ENCODE results near the gene A4GALT.
"Not testable (repeated sequence)": the region's sequence is repeated elsewhere in the genome, so short reads cannot be mapped to it uniquely, and the experiment has no call there.

The A4GALT gene

GRCh38 chr22:42740320-42740719 lies 19.6 kb upstream of the A4GALT start:
- DNase-seq: not testable (repeated sequence)

- no peak for DNase-seq
Observed at GRCh38 chr22:42734406-42734805, 13.7 kb upstream of the A4GALT start.

- DNase-seq: not testable (repeated sequence)
Observed at GRCh38 chr22:42733394-42733793, 12.7 kb upstream of the A4GALT start.

- DNase-seq: no peak
Observed at GRCh38 chr22:42732081-42732480, 11.4 kb upstream of the A4GALT start.

GRCh38 chr22:42726811-42727210 lies 6.1 kb upstream of the A4GALT start:
- no peak for DNase-seq

GRCh38 chr22:42725606-42726355 lies 5.1 kb upstream of the A4GALT start:
- DNase-seq: no peak

- DNase-seq: no peak
Observed at GRCh38 chr22:42724062-42724461, 3.4 kb upstream of the A4GALT start.

- DNase-seq: no peak
Observed at GRCh38 chr22:42721045-42721434, 370 bp upstream of the A4GALT start.

DNA sequence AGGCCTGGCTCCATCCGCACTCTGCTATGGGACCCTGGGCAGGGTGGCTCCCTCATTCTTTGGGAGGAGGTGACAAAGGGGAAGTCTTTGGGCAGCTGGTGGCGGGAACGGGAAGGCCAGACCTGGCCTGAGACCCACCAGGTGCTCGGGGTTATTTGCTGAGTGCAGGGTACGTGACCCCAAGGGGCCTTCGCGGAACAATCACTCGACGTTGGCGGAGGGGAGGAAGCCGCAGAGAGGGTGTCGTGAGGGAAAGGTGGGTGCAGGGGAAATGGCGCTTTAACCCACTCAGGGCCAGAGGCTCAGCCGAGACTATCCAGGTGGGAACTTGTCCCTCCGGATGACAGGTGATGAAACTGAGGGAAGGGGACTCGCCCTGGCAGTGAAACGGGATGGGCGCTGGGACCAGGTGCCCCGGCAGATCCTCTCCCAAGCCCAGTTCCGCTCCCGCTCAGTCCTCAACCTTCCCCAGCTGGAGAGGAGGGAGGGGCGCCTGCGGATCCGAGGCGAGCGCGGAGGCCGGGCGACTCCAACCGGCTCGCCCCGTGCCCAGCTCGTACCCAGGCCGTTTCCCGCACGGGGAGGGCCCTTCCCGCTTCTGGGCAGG lies 911 bp downstream of the A4GALT start:
- DNase-seq: peak; percentile 64

DNA sequence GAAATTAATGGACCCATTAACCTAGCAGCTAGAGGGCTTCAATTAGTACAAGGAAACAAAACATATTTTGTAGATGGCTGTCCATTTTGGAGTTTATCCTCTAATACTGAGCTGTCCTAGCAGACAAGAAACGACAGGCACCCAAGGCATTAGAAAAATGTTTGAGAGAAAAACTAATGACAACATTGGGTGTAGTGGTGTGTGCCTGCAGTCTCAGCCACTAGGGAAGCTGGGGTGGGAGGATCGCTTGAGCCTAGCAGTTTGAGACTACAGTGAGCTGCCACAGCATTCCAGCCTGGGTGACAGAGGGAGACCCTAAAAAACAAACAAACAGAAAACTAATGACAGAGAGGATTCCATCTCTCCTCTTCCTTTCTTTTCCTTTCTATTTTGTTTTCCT lies 1.5 kb downstream of the A4GALT start:
- peak; percentile 15 for DNase-seq

DNA sequence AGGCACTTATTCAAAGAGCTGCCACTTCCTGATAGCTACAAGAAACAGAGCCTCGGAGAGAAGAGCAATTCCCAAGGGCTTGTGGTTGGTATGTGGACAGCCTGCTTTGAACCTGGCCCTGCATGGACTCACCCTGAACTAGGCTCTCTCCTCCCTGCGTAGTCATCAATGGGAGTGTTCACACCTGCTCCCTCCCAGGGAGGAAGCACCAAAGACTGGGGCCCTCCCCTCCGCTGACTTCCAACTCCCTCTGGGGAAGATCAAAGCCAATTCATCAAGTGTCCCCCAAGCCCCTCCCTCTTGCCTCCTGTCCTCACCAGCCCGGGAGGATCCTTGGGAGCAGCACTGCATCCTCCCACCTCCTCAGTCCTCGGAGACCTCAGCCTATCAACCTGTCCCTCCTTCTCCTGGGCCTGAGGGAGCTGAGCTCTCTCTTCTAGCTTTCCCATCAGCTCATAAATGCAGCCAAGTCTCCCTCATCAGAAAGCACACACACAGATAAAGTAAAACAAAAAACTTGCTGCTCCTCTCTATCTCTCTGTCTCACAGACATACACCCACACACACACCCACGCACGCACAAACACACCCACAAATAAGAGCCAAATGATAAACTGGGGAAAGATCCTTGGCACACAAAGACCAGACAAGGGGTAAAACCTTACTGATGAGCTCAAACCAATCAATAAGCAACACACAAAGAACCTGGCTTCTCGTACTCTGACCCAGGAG lies 3.3 kb downstream of the A4GALT start:
- DNase-seq: peak; percentile 78

- peak; percentile 41 for DNase-seq
Observed at GRCh38 chr22:42716649-42717127, 4.0 kb downstream of the A4GALT start.

DNA sequence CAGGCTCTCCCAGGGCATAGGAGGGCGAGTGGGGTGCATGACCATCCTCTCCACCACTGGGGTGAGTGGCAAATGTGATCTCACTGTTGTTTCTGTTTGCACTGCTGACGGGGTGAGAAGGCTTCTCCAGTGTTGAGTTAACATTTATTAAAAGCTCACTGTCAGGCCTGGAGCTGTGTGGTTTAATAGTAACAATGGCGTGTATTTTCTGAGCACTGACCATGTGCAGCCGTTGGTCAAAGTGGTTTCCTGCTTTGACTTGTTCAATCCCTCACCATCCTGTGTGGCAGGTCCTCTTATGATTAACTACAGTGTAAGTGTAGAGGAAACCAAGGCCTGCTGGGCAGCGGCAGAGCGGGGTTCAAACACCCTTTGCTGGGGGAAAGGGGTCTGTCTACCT lies 4.4 kb downstream of the A4GALT start:
- DNase-seq: no peak

- DNase-seq: no peak
Observed at GRCh38 chr22:42714768-42715390, 5.8 kb downstream of the A4GALT start.

DNA sequence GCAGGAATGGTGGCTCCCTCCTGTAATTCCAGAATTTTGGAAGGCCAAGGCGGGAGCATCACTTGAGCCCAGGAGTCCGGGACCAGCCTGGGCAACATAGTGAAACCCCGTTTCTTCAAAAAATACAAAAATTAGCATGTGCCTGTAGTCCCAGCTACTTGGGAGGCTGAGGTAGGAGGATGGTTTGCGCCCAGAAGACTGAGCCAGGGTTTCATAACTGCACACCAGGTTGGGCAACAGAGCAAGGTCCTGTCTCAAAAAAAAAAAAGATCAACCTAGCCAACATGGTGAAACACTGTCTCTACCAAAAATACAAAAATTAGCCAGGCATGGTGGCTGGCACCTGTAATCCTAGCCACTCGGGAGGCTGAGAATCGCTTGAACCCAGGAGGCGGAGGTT lies 6.4 kb downstream of the A4GALT start:
- DNase-seq: no peak

DNA sequence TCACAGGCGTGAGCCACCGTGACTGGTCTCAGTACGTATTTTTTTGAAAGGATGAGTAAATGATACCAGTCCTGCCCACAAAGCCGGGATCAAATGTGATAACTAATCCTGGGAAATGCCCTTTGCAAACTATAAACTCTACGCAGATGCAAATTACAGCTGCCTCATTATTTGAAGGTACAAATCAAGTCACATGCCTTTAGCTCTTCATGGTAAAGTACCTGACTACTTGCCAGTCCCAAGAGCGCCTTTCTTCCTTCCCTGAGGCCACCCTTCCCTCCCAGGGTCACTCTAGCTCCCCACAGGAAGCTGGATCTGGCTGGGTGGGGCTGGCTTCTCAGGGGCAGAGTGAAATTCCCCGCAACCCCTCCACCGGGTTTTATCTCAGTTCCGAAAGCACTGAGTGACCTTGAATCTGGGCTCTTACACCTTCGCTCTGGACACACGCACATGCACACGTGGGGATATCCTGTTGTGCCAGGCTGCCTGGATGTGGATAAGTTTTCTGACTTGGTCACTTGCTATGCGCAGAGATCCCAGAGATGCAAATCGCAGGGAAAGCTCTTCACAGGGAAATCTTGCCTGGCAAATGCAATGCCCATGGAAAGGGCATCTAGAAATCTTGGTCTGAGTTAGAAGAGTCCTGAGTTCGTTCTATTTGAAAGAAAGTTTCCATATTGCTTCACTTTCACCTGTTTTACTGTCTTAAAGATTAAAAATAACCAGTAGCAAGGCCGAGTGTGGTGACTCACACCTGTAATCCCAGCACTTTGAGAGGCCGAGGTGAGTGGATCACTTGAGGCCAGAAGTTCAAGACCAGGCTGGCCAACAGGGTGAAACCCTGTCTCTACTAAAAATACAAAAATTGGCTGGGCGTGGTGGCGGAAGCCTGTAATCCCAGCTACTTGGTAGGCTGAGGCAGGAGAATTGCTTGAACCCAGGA lies 8.5 kb downstream of the A4GALT start:
- no peak for DNase-seq

DNA sequence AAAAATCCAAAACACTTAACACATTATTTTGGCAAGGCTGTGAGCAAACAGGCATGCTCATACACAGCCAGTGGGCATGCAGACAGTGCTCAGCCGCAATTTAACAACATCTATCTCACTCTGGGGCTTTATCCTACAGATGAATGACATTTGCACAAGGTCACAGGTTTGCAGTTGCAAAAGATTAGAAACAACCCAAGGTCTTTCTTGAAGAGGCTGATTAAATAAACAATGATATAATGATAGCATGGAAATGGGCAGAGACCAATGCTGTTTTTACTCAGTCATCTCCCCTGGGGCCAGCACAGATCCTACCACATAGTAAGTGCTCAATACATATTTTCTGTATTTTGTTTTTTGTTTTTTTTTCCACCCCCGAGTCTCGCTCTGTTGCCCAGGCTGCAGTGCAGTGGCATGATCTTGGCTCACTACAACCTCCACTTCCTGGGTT lies 9.4 kb downstream of the A4GALT start:
- DNase-seq: no peak

DNA sequence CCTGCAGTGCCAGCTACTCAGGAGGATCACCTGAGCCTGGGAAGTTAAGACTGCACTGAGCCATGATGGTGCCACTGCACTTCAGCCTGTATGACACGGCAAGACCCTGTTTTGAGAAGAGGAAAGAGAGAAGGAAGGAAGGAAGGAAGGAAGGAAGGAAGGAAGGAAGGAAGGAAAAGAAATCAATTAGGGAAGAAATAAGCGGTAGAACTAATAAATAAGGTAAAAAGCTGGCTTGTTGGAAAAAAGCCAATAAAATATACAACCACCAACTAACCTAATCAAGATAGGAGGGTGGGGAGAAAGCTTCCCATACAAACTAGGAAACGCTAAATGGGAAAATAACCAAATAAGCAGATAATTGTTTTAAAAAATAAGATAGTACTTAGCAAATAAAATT lies 12.3 kb downstream of the A4GALT start:
- DNase-seq: no peak

GRCh38 chr22:42707496-42707895 lies 13.2 kb downstream of the A4GALT start:
- no peak for DNase-seq

DNA sequence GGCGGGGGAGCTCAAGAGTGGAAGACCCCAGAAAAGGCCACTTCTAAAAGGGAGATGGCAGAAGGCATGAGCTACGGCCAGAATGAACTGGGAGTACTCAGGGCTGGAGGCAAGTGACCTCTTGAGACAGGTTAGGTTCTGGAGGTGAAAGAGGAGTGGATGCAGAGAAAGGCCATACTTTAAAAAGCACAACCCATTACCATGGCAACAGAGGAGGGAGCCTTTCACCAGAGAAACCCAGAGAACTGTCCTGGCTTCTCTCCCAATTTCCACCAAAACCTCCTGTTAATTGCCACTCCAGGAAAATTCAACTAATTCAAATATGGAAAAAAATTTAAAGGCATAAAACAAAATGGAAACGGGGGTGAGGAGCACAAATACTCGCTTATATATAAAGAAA lies 15.8 kb downstream of the A4GALT start:
- DNase-seq: no peak

GRCh38 chr22:42702675-42703074 lies 18.0 kb downstream of the A4GALT start:
- DNase-seq: no peak

GRCh38 chr22:42701694-42702093 lies 19.0 kb downstream of the A4GALT start:
- DNase-seq: no peak
